Measurements from ENCODE around the gene PDGFRB. TPM values are rescaled to one million over a fixed set of nuclear protein-coding genes. Genes with fewer than 3 reads are reported as not detected.

The PDGFRB gene
- total RNA-seq, 1 donor from 2014 or later: 86.6 TPM

DNA sequence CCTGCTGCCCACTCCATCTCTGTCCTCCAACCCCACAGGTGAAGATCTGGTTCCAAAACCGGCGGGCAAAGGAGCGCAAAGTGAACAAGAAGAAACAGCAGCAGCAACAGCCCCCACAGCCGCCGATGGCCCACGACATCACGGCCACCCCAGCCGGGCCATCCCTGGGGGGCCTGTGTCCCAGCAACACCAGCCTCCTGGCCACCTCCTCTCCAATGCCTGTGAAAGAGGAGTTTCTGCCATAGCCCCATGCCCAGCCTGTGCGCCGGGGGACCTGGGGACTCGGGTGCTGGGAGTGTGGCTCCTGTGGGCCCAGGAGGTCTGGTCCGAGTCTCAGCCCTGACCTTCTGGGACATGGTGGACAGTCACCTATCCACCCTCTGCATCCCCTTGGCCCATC is 27.8 kb upstream of the PDGFRB start:
- no peaks in the 10 kb centered on the region for H3K27me3 ChIP-seq (ENCODE audit: control insufficient read depth in 3 of 3, insufficient read depth in 3 of 3, low read length in 3 of 3)
- no peaks in the 10 kb centered on the region for H3K36me3 ChIP-seq (ENCODE audit: control insufficient read depth in 3 of 3, insufficient read depth in 3 of 3, low read length in 3 of 3)
- peaks cover 32 to 54% (median 50%) of the 10 kb centered on the region in 3 donors for H3K4me1 ChIP-seq (ENCODE audit: control insufficient read depth in 3 of 3, insufficient read depth in 3 of 3, low read length in 3 of 3)
- no peak overlapping the region for H3K4me3 ChIP-seq (ENCODE audit: low read length in 3 of 3)
- no peak overlapping the region for H3K27ac ChIP-seq (ENCODE audit: low read depth, low read length)
- H3K9ac ChIP-seq (ENCODE audit: low read depth in 1 of 3, low read length in 3 of 3): peak overlapping the region in 1 of 3 donors; percentile 16
- no peaks in the 10 kb centered on the region for H3K9me3 ChIP-seq (ENCODE audit: control insufficient read depth in 3 of 3, low read length in 3 of 3)

DNA sequence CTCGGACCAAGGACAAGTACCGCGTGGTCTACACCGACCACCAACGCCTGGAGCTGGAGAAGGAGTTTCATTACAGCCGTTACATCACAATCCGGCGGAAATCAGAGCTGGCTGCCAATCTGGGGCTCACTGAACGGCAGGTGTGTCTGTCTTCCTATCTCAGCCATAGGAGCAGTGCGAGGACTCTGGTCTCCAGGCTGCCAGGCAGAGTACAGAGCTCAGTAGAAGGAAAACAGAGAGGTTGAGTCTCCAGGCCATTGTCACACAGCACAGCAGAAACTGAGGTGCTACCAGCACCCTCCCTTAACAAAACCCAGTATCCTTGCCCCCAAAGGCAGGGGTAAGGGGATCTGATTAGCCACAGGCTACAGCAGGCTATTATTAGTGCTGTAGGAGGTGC is 27.1 kb upstream of the PDGFRB start:
- Histone ChIP-seq H3K27ac (ENCODE audit: low read depth, low read length) (no peak overlapping the region), H3K9ac (ENCODE audit: low read depth in 1 of 3, low read length in 3 of 3) (peak overlapping the region in 1 of 3 donors; percentile 75), H3K9me3 (ENCODE audit: control insufficient read depth in 3 of 3, low read length in 3 of 3) (no peaks in the 10 kb centered on the region), H3K4me3 (ENCODE audit: low read length in 3 of 3) (no peak overlapping the region), H3K36me3 (ENCODE audit: control insufficient read depth in 3 of 3, insufficient read depth in 3 of 3, low read length in 3 of 3) (no peaks in the 10 kb centered on the region), H3K27me3 (ENCODE audit: control insufficient read depth in 3 of 3, insufficient read depth in 3 of 3, low read length in 3 of 3) (no peaks in the 10 kb centered on the region), H3K4me1 (ENCODE audit: control insufficient read depth in 3 of 3, insufficient read depth in 3 of 3, low read length in 3 of 3) (peaks cover 26 to 47% (median 44%) of the 10 kb centered on the region in 3 donors)

DNA sequence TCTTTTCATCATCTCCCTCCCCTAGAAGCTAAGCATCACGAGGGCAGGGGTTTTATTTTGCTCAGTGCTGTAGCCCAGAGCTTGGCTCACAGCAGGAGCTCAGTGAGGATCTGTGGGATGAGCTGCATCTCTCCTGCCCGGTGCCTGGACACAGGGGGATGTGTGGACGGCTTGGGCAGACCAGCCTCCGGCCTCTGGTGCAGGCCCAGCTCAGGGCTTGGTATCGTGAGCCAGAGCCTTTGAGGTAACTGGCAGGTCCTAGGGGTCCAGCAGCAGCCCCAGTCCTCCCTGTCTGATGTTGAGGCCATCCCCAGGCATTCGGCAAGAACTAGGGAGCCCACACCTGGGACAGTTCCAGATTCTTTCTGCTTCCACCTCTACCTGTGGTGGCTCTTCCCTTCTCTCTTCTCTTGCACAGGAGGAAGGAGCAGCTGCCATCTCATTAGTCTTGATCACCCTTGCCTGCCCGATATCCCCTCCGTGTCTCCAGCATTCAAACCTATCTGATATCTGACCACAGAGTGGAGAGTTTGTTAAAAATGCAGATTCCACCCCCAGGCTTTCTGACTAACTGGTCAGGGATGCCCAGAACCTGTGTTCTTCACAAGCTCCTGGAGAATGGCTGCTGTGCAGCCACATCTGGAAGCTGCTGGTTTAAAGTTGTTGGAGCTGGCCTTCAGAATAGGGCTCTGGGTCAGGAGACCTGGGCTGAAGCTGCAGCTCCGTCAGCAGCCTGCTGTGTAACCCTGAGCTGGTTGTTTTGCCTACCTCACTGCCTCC is 26.3 kb upstream of the PDGFRB start:
- H3K27ac ChIP-seq (ENCODE audit: low read depth, low read length): peak overlapping the region; percentile 99
- H3K27me3 ChIP-seq (ENCODE audit: control insufficient read depth in 3 of 3, insufficient read depth in 3 of 3, low read length in 3 of 3): no peaks in the 10 kb centered on the region
- no peaks in the 10 kb centered on the region for H3K36me3 ChIP-seq (ENCODE audit: control insufficient read depth in 3 of 3, insufficient read depth in 3 of 3, low read length in 3 of 3)
- peak overlapping the region in 1 of 3 donors; percentile 75 for H3K9ac ChIP-seq (ENCODE audit: low read depth in 1 of 3, low read length in 3 of 3)
- no peak overlapping the region for H3K4me3 ChIP-seq (ENCODE audit: low read length in 3 of 3)
- H3K4me1 ChIP-seq (ENCODE audit: control insufficient read depth in 3 of 3, insufficient read depth in 3 of 3, low read length in 3 of 3): peaks cover 25 to 44% (median 42%) of the 10 kb centered on the region in 3 donors
- H3K9me3 ChIP-seq (ENCODE audit: control insufficient read depth in 3 of 3, low read length in 3 of 3): no peaks in the 10 kb centered on the region

DNA sequence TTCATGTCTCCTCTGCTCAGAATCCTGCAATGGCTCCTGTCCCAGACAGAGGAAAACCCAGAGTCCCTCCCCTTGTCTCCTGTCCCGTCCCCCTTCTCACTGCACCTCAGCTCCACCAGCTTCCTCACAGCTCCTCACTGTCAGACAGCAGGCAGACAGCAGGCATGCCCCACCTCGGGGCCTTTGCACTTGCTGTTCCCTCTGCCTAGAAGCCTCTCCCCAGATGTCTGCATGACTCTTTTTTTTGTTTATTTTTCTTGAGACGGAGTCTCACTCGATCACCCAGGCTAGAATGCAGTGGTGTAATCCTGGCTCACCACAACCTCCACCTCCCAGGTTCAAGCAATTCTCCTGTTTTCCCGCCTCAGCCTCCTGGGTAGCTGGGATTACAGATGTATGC is 25.4 kb upstream of the PDGFRB start:
- Histone ChIP-seq H3K9me3 (ENCODE audit: control insufficient read depth in 3 of 3, low read length in 3 of 3) (no peaks in the 10 kb centered on the region), H3K4me1 (ENCODE audit: control insufficient read depth in 3 of 3, insufficient read depth in 3 of 3, low read length in 3 of 3) (peaks cover 30 to 42% (median 40%) of the 10 kb centered on the region in 3 donors), H3K36me3 (ENCODE audit: control insufficient read depth in 3 of 3, insufficient read depth in 3 of 3, low read length in 3 of 3) (no peaks in the 10 kb centered on the region), H3K27ac (ENCODE audit: low read depth, low read length) (peak overlapping the region; percentile 99), H3K9ac (ENCODE audit: low read depth in 1 of 3, low read length in 3 of 3) (peak overlapping the region; percentile 75 to 77 (median 76)), H3K27me3 (ENCODE audit: control insufficient read depth in 3 of 3, insufficient read depth in 3 of 3, low read length in 3 of 3) (no peaks in the 10 kb centered on the region), H3K4me3 (ENCODE audit: low read length in 3 of 3) (peak overlapping the region; percentile 6 to 49 (median 21))

DNA sequence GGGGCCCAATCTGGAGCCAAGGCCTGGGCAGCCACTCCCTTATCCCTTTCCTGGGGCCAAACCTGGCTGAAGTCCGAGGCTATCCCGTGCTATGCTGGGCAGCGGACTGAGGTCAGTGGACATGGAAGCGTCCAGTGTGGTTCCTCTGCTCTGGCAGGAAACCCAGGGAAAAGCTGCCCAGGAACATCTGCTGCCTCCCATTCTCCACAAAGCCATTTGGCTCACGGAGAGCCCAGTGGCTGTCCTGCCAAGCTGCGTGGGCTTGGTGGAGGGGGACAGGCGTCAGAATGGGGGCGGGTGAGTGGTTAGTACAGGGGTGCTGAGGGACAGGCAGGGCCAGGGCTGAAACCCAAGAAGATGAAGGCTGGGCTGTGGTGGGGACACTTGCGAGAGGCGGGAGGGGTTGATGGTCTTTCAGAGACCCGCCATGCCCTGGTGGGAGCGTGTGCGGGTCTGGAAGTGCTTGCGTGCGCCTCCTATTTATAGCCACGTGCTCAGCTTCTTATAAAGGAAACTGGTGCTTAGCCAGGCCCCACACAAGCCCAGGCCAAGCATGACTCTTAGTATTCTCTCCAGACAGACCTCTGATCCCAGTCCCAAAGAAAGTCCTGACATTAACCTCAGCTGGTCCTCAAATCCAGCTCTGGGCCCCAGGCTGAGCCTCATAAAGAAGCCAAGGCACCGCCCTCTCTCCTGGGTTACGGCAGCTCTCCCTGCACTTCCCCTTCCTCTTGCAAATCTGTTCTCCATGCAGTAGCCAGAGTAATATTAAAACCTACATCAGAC is 24.8 kb upstream of the PDGFRB start:
- Histone ChIP-seq H3K36me3 (ENCODE audit: control insufficient read depth in 3 of 3, insufficient read depth in 3 of 3, low read length in 3 of 3) (no peaks in the 10 kb centered on the region), H3K27me3 (ENCODE audit: control insufficient read depth in 3 of 3, insufficient read depth in 3 of 3, low read length in 3 of 3) (no peaks in the 10 kb centered on the region), H3K4me3 (ENCODE audit: low read length in 3 of 3) (peak overlapping the region; percentile 49 to 56 (median 55)), H3K9ac (ENCODE audit: low read depth in 1 of 3, low read length in 3 of 3) (peak overlapping the region; percentile 75 to 77 (median 76)), H3K27ac (ENCODE audit: low read depth, low read length) (peak overlapping the region; percentile 99), H3K4me1 (ENCODE audit: control insufficient read depth in 3 of 3, insufficient read depth in 3 of 3, low read length in 3 of 3) (peaks cover 30 to 42% (median 40%) of the 10 kb centered on the region in 3 donors), H3K9me3 (ENCODE audit: control insufficient read depth in 3 of 3, low read length in 3 of 3) (no peaks in the 10 kb centered on the region)

DNA sequence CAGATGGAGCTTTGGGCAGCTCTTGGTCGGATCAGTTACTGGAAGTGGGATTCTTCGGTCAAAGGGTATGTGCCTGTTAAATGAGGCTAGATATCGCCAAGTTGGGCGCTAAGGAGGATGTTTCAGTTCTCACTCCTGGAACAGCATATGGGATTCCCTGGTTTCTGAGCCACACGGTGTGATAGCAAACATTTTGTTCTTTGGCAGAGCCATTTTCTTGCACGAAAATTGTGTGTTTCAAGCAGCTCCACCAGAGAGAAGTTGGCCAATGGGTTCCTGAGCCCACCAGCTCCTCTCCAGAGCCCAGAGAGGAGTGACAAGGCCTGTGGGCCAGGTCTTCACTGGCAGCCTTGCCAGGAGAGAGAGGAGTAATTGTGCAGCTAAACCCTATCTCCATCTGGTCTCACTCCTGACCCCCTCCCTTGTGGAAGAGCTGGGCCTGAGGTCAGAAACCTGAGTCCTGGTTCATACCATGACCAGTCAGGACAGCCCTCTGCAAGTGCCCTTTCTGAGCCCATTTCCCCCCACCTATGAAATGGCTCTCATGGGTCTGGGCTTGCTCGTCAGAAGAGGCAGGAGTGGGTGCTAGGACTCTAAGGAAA is 23.5 kb upstream of the PDGFRB start:
- Histone ChIP-seq H3K9ac (ENCODE audit: low read depth in 1 of 3, low read length in 3 of 3) (peak overlapping the region in 1 of 3 donors; percentile 75), H3K4me1 (ENCODE audit: control insufficient read depth in 3 of 3, insufficient read depth in 3 of 3, low read length in 3 of 3) (peaks cover 30 to 42% (median 40%) of the 10 kb centered on the region in 3 donors), H3K36me3 (ENCODE audit: control insufficient read depth in 3 of 3, insufficient read depth in 3 of 3, low read length in 3 of 3) (no peaks in the 10 kb centered on the region), H3K27me3 (ENCODE audit: control insufficient read depth in 3 of 3, insufficient read depth in 3 of 3, low read length in 3 of 3) (no peaks in the 10 kb centered on the region), H3K4me3 (ENCODE audit: low read length in 3 of 3) (no peak overlapping the region), H3K27ac (ENCODE audit: low read depth, low read length) (peak overlapping the region; percentile 99), H3K9me3 (ENCODE audit: control insufficient read depth in 3 of 3, low read length in 3 of 3) (no peaks in the 10 kb centered on the region)

DNA sequence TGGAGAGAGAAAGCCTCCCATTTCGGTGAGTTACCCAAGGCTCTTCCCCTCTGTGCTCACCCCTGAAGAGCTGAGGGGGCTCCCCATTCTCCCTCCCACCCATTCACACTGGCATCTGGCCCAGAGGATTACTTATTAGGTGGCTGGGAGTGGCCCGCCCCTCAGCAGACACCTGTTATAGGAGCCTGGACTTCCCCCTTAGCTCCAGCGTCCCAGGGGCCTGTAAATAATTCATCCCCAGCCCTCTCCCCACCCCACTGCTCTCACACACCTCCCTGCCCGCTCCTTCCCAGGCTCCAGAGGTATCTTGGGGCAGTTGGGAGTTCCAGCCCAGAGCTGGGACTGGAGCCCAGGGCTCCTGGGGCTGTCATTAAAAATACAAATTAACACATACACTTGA is 22.6 kb upstream of the PDGFRB start:
- Histone ChIP-seq H3K27me3 (ENCODE audit: control insufficient read depth in 3 of 3, insufficient read depth in 3 of 3, low read length in 3 of 3) (no peaks in the 10 kb centered on the region), H3K27ac (ENCODE audit: low read depth, low read length) (no peak overlapping the region), H3K4me3 (ENCODE audit: low read length in 3 of 3) (no peak overlapping the region), H3K4me1 (ENCODE audit: control insufficient read depth in 3 of 3, insufficient read depth in 3 of 3, low read length in 3 of 3) (peaks cover 30 to 42% (median 40%) of the 10 kb centered on the region in 3 donors), H3K9me3 (ENCODE audit: control insufficient read depth in 3 of 3, low read length in 3 of 3) (no peaks in the 10 kb centered on the region), H3K9ac (ENCODE audit: low read depth in 1 of 3, low read length in 3 of 3) (no peak overlapping the region), H3K36me3 (ENCODE audit: control insufficient read depth in 3 of 3, insufficient read depth in 3 of 3, low read length in 3 of 3) (no peaks in the 10 kb centered on the region)

DNA sequence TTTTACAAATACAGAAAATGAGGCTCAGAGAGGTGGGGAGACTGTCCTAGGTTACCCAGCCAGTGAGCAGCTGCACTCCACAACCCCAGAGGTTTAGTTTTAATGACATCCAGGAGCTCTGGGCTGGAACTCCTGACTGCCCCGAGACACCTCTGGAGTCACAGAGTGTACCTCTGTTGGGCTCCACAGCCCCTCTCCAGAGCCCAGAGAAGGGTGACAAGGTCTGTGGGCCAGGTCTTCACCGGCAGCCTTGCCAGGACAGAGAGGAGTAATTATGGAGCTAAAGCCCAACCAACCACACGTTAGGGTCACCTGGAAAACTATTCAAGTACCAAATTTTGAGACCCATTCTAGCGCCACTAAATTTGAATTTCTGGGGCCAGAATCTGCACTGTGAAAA is 22.1 kb upstream of the PDGFRB start:
- Histone ChIP-seq H3K4me1 (ENCODE audit: control insufficient read depth in 3 of 3, insufficient read depth in 3 of 3, low read length in 3 of 3) (peaks cover 30 to 37% (median 37%) of the 10 kb centered on the region in 3 donors), H3K9me3 (ENCODE audit: control insufficient read depth in 3 of 3, low read length in 3 of 3) (no peaks in the 10 kb centered on the region), H3K27ac (ENCODE audit: low read depth, low read length) (no peak overlapping the region), H3K27me3 (ENCODE audit: control insufficient read depth in 3 of 3, insufficient read depth in 3 of 3, low read length in 3 of 3) (no peaks in the 10 kb centered on the region), H3K9ac (ENCODE audit: low read depth in 1 of 3, low read length in 3 of 3) (no peak overlapping the region), H3K4me3 (ENCODE audit: low read length in 3 of 3) (no peak overlapping the region), H3K36me3 (ENCODE audit: control insufficient read depth in 3 of 3, insufficient read depth in 3 of 3, low read length in 3 of 3) (no peaks in the 10 kb centered on the region)

DNA sequence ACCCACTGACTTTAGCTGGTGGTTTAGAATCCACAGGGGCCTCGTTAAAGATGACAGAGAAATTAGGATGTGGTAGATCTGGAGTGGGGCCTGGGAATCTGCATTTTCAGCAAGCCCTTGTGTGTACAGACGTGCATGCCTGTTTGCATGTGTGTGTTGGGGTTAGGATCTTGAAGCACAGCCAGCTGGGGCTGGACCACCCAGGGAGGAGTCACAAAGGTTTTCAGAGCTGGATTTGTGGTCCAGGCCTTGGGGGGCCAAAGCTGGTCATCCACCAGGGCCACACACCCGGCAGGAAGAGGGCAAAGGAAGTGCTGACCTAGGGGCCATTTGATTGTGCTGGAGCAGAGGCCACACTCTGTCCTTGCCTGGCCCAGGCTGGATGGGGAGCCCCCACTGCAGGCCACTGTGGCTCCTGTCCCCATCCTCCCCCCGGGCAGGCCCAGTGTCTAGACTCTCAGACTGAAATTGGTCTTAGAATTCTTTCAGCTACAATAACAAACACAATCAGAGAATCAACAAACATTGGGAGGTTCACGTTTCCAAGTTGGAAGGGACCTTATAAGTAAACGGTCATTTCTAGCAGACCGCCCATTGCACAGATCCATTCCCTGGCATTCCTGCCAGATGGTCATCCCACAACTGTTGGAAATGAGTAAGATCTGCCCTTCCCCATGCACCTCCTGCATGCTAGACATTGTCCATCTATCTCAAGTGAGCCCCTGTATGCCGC is 21.3 kb upstream of the PDGFRB start:
- H3K27ac ChIP-seq (ENCODE audit: low read depth, low read length): no peak overlapping the region
- H3K36me3 ChIP-seq (ENCODE audit: control insufficient read depth in 3 of 3, insufficient read depth in 3 of 3, low read length in 3 of 3): no peaks in the 10 kb centered on the region
- no peaks in the 10 kb centered on the region for H3K9me3 ChIP-seq (ENCODE audit: control insufficient read depth in 3 of 3, low read length in 3 of 3)
- H3K4me1 ChIP-seq (ENCODE audit: control insufficient read depth in 3 of 3, insufficient read depth in 3 of 3, low read length in 3 of 3): peaks cover 29 to 31% (median 30%) of the 10 kb centered on the region in 3 donors
- H3K27me3 ChIP-seq (ENCODE audit: control insufficient read depth in 3 of 3, insufficient read depth in 3 of 3, low read length in 3 of 3): no peaks in the 10 kb centered on the region
- H3K4me3 ChIP-seq (ENCODE audit: low read length in 3 of 3): no peak overlapping the region
- no peak overlapping the region for H3K9ac ChIP-seq (ENCODE audit: low read depth in 1 of 3, low read length in 3 of 3)
